Stimulated activated naive CD4-positive, alpha-beta T cell (primary cell): ENCODE measurements around the gene RB1.
"Not testable (repeated sequence)": the region's sequence is repeated elsewhere in the genome, so short reads cannot be mapped to it uniquely, and the experiment has no call there.

Experiments
- DNase-seq, 6 experiments: peaks; one replicate each; lab custom pipeline; 2025; lab: John Stamatoyannopoulos, UW

Gene RB1

DNA sequence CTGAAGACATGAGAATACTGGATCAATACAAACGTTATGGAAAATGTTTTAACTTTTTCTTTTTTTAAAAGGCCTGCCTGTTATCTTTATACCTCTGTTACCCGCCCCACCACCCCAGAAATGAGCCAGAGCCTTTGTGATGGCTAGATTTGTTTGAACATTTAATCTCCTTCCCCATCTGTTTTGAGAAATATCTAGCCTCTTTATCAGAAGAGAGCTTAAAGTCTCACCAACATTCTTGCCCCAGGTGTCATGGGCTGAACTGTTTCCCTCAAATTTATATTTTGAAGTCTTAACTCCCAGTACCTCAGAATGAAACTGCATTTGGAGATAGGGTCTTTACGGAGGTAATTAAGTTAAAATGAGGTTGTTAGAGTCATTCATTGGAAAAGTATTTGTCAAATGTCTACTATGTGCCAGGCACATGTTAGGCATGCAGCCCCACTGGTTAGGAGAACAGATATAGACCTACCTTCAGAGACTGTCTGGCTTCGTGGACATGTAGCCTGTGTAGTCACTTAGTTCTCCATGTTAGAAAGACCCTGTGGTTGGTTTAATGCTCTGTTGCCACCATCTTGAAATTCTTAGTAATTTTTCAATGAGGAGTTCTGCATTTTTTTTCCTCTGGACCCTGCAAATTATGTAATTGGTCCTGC lies 6.3 kb upstream of the RB1 start:
- no peak for DNase-seq

DNA sequence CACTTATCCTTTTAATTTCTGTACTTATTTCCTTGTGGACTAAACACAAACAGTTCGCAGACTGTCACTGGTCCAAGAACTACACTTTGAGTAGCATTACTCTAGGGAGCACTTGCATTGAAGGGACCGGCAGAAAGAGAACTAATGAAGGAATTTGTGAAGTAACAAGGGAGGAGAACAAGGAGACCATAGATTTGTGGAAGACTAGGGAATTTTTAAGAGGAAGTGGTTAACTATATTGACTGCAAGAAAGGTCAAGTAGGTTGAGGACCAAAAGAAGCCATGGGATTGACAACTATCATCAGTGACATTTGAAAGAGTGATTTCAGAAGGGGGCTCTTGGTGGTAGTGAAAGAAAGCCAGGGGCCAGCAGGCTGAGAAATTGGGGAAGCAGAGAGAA lies 4.0 kb upstream of the RB1 start:
- no peak for DNase-seq

DNA sequence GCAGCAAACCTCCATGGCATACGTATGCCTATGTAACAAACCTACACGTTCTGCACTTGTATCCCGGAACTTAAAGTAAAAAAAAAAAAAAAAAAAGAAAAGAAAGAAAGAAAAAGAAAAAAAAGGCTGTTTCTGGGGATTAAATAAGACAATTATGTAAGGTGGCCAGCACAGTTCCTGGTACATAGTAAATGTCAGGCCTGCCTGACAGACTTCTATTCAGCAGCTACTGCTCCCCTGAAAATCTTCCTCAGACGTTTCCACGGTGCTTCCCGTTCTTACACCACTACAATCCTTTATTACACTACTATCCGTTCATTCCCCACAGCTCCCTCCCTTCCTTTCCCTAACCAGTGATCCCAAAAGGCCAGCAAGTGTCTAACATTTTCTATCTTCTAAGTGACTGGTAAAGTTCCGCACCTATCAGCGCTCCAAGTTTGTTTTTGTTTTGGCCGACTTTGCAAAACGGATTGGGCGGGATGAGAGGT lies 636 bp upstream of the RB1 start:
- peak in 1 of 6 experiments; percentile 63 for DNase-seq

DNA sequence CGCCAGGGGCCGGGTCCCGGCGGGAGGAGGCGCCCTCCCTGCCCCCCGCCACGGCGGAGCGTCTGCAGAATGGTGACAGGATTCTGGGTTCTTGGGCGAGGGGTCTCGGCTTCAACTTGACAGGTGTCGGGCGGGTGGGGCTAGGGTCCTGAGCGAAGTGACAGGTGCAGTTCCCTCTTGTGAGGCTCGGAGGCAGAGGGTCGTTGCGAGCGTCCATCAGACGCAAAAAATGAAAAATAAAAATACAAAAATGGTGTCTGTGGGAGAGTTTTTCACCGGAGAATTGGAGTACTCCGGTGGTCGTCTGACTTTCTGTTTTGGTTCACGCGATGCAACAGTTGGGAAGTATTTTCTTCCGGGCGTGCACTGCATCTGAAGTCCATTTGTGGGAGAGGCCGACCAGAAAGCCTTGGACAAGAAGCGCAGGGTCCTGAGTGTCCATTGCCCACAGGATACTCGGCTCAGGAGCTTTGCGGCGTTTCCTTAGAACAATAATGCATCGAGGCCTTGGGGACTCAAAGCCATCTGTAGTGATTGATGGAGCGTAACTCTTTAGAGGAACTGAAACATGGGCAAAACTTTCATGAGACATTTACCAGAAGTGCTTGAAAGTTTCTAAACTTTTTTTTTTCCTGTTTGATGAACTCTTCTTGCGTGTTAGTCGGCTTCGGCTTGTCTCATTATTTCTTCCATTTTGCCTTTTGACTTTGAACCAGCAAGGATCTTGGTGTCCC lies 759 bp downstream of the RB1 start:
- peak in 4 of 6 experiments; percentile 28 to 74 (median 46) for DNase-seq

DNA sequence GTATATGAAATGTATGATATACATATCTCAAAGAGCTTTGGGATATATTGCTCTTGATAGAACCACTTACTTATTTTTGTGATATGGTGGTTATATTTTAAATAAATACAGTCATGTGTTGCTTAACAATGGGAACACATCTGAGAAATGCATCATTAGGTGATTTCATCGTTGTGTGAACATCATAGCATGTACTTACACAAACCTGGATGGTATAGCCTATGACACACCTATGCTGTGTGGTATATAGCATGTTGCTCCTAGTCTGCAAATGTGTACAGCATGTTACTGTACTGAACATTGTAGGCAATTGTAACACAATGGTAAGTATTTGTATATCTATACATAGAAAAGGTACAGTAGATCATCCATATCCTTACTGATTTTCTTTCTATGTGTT lies 7.7 kb downstream of the RB1 start:
- DNase-seq, result no peak

DNA sequence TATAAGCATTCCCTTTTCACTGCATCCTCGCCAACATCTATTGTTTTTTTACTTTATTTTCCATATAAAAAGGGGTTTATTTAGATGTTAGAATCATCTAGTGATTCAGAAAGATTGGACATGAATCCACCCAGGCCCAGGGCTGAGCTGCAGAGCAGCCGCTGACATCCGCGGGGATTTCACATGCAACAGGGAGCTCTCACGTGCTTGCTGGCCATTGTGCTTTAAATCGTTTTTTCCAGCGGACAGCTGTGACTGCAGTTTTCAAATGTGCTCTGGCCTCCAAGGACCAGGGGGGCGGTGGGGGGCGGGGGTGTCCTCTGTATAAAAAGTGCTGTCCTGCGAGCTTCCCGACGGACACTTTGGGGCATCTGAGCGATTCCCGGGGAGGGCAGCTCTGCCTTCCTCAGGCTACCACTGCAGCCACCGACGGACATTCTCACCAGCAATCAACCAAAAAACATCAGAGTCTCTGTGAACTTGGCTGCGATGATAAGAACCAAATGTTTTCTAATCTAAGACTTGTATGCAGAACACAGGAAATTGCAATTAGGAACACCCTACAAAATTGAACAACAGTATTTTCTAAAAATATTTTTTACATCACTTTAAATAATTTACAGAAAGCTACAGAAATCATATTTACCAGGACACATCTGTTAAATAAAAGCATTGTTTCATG lies 12.6 kb downstream of the RB1 start:
- no peak for DNase-seq

DNA sequence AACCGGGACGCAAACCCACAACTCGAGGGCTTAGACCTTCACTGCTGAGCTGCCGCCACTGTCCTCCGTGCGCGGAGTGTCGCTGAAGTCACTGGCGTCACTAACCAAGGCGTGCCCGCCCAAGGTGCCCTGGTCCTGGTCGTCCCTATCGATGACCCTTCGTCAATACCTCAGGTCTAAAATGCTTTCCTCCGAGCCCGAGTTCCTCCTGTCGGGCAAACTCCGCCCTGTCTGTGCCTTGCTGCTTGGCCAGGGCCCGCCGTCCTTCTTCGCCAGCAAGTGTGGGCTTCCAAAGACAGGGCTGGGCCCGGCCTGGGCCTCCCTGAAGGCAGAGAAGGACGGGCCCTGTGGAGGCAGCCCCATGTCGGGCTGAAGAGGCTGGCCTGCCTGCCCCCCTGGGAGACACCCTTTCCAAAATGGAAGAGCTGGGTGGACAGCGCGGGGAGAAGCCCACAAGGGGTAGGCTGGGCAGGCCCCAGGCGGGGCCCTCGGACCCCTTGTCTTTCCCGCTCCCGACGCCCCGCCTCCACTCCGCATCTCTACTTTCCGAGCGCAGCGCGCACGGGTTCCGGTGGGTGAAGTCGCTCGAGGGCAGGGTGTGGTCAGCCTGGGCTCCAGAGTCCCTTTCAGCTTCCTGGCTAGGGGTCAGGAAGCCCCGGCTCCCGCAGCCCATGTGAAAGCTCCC lies 13.4 kb downstream of the RB1 start:
- peak in 1 of 6 experiments; percentile 8 for DNase-seq

DNA sequence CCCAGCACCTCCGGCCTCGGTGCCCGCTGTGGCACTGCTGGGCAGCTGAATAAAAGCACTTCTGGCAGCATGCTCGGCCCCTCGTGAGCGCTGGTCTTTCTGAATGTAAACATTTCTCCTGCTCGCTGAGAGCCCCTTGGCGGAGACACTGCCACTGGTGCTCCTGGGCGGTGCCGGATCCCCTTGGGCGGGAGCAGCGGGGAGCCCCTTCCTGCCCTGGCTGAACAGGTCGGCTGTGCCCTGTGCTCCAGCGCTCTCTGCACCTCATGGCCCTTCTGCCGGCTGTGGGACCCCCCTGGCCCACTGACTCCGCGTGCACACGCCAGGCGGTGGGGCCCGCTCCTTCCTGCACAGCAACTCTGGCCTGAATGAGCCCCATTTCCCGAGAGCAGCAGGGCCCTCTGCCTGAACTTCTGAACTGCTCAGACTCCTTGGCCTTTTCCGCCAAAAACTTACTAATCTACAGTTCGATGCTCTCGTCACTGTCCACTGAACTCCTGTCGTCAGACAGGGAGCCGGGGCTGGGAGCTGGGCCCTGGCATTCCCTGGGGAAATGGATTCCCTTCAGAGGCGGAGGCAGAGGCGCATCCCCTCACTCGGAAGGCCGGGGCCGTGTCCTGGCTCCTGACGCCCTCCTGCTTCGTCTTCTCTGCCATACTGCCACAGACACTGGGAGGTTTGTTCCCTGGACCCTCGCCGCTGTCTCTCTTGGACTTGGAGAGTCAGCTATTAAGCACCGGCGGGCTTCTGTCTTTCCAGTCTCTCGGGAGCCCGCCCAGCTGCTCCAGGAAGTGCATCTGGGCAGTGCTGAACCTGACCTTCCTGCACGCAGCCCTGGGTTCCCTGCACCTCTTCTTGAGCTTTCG lies 14.2 kb downstream of the RB1 start:
- DNase-seq, result peak in 1 of 6 experiments; percentile 24

GRCh38 chr13:48318377-48318811 lies 14.8 kb downstream of the RB1 start:
- DNase-seq, result peak in 1 of 6 experiments; percentile 20

DNA sequence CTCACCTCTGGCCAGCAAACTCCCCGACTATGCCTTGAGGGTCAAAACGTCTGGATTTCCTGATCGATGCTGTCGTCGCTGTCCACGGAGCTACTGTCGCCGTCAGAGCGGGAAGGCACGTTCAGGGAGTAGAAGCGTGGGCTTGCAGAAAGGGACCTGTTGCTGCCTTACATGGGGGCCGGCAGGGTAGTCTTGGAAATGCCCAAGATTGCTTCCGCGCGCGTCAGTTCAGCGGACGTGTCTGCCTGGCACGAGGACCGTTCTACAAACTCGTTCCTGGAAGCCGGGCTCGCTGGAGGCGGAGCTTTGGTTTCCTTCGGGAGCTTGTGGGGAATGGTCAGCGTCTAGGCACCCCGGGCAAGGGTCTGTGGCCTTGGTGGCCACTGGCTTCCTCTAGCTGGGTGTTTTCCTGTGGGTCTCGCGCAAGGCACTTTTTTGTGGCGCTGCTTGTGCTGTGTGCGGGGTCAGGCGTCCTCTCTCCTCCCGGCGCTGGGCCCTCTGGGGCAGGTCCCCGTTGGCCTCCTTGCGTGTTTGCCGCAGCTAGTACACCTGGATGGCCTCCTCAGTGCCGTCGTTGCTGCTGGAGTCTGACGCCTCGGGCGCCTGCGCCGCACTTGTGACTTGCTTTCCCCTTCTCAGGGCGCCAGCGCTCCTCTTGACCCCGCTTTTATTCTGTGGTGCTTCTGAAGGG lies 15.4 kb downstream of the RB1 start:
- peak in 2 of 6 experiments; percentile 22 to 29 for DNase-seq

DNA sequence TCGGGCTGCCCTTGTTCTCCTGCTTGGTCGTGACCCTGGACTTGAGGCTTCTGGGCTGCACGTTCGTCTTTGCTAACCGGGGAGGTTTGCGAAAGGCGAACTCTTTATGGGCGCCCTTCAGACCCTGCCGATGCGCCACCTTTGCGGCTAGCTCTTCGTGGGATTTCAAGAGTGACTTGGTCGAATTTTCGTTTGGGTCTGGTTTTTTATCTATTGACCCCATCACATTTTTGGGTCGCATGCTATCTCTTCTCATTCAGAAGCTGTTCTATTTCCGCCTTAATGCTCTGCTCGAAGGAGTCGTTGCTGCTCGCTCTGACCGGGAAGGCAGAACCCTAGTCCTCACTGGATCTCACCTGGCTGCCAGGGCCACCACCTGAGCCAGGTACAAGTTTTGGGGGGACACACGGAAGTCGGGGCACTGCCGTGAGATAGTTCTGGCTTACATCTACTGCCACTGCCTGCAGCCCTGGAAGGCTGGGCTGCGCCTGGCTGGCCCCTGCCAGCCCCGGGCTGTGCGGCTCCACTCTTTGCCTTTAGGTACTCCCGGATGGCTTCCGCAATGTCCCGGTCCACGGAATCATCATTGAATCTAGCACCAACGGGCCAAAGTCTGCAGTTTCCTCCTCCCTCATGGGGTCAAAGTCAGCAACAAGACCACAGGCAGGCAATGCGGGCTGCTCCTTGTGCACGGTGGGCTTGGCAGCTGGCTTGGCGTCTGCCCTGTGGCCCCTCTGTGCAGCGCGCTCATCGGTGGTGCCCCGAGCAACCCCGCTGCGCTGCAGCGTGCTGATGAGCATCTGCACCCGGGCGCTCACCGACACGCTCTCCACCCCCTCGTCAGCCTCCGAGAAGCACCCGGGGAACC lies 16.2 kb downstream of the RB1 start:
- peak in 3 of 6 experiments; percentile 18 to 27 (median 23) for DNase-seq

GRCh38 chr13:48320399-48320790 lies 16.8 kb downstream of the RB1 start:
- peak in 1 of 6 experiments; percentile 29 for DNase-seq

DNA sequence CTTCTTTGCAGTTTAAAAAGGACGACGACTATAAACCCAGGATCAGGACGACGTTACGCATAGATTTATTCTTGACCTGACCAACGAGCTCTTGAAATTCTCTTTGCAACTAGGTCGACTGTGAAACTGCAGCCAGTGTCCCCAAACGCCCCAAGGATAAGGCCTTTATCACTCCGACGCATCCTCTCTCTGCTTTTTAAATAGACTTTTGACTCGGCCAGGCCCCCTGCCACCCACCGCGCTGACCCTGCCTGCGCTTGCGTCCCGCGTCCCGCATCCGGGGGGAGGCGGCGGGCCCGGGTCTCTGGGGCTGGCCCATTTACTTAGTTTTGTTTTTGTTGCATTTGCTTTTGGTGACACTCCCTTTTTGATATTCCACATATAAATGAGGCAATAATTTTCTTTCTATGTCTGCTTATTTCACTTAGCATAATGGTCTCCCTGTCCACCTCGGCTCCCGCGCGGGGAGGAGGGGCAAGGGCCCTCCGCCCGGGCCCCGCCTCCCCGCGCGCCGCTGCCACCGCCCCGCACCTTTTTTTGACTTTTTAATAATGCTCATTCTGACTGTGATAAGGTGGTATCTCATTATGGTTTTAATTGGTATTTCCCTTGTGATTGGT lies 17.4 kb downstream of the RB1 start:
- DNase-seq, result no peak

- no peak for DNase-seq
These were observed 18.7 kb downstream of the RB1 start for GRCh38 chr13:48322294-48322693.

DNA sequence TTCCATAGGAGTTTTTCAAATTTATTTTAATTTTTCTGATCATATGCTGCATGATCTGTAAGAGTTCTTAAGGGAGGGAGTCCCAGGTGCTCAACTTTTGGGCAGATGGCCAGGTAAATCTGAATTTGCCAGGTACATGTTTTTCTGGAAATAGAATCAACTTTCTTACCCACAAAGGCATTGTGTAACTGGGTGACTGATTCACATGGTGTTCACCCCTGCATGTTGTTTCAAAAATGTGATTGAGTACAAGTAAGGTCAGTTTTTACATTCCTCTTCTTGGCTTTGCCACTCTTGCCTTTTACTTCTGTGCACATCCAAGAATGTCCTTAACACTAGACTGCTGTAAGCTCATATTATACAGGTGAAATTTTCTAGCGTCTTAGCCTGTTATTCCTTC lies 30.4 kb downstream of the RB1 start:
- no peak for DNase-seq

GRCh38 chr13:48334534-48335127 lies 31.1 kb downstream of the RB1 start:
- peak in 2 of 6 experiments; percentile 41 to 56 for DNase-seq

GRCh38 chr13:48339198-48339597 lies 35.6 kb downstream of the RB1 start:
- not testable (repeated sequence) for DNase-seq

- no peak for DNase-seq
These were observed 40.7 kb downstream of the RB1 start for GRCh38 chr13:48344264-48344663.

DNA sequence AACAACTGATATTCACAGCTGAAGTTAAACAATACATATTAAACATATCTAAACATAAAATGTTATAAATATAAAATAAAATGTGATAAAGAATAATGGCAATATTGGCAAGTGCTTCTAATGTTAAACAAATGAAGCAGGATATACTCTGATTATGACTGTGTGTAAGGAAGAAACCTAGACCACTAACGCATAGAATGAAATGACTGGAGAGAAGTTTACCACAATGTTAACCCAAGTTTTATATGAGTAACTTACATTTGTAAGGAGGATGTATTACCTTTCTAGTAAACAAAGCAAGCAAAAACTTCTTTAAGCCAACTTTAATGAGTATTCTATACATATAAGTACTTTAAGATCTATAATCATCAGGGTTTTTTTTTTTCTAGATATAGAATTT lies 43.0 kb downstream of the RB1 start:
- no peak for DNase-seq
